NCI-H2171 treated with DMSO at 0.1 percent for 48 hours (cell line): ENCODE results near the gene LSP1.

Source experiments
- DNase-seq: peaks from one replicate; lab custom pipeline; 2025; lab: John Stamatoyannopoulos, UW

Gene LSP1

GRCh38 chr11:1837171-1838076 lies 15.5 kb upstream of the LSP1 start:
- peak; percentile 31 for DNase-seq

DNA sequence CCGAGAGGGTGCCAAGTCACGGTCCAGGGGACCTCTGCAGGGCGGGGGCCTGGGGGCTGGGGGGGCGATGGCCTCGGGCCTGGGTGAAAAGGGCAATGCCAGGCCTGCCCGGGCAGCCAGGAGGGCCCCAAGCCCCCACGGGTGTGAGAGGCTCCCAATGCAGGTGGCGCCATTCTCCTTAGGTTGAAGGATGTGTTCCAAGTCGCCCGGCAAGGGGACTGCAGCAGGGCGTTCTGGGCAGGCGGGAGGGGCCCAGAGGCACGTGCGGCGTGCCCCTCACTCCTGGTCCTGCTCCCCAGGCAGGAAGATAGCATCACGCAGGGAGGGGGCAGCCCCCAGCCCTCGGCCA lies 14.8 kb upstream of the LSP1 start:
- DNase-seq = no peak

GRCh38 chr11:1838426-1839144 lies 14.3 kb upstream of the LSP1 start, which contains the start of gene TNNI2:
Gene TNNI2 (plus strand): TSS chr11:1838981. CDS start chr11:1839697, 716 bp downstream.
- no peak for DNase-seq

GRCh38 chr11:1839204-1839923 lies 13.5 kb upstream of the LSP1 start:
- no peak for DNase-seq

- no peak for DNase-seq
Measured at GRCh38 chr11:1839924-1840779, 12.7 kb upstream of the LSP1 start.

GRCh38 chr11:1840780-1841480 lies 12.0 kb upstream of the LSP1 start:
- no peak for DNase-seq

DNA sequence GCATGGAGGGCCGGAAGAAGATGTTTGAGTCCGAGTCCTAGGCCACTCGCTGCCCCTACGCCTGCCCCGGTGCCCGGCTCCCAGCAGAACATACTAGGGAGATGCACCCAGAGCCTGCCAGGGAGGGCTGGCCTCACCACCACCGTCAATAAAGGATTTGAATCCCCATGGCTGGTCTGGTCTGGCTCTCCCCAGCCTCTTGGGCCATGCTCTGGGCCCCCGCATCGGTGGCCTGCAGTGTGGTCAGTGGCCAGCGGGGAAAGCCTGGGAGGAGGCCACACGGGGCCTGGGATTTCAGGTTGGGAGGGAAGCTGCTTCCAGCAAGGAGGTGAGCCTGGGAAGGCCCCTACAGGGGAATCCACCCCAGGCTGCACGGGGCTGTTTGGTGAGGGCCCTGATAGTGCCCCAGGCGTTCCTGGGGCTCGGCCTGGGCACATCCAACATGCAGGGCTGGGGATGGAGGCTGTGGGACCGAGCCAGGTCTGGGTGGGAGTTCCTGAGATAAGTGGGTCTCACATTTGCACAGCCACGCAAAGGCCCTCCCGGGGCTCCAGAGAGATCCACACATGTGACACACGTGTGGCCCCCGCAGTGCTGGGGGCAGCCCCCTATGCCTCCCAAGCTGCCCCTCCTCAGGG lies 11.3 kb upstream of the LSP1 start:
- DNase-seq = no peak

DNA sequence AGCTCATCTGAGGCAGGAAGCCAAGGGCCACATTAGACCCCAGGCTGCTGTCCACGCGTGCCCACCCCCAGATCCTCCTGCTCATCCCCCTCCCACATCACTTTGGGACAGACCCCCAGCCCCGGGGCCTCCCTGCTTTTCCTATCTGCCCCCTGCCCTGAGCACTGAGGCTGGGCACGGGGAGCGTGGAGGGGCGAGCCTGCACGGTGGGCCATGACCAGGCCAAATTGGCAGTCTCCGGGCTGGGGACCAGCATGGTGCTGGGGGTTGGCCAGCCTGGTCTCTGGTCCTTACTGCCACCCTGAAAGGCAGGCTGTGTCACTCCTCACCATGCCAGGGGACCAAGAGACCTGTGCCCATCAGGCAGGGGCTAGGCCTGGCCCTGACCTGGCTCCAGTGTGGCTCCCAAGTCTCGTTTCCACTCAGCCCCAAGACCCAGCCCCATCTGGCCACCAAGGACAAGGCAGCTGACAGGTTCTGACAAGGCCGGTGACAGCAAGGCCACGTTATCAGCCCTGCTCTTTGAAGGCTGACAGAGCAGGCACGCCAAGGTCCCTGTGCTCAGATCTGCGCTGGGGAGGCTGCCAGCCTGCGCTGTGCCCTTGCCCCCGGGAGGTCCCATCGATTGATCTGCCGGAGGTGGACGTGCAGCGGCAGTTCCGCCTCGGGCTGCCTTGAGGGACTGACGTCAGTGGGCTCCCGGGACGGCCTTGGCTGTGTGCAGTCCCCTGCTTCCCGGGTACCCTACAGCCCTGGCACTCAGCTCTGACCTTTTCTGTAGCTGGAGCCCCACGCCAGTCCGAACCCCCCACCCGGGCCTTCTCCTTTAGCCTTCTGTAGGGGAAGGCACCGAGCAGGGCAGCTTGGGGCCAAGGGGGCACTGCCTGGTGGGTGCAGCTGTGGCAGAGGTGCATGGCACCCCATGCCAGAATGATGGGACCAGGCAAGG lies 10.5 kb upstream of the LSP1 start:
- no peak for DNase-seq

DNA sequence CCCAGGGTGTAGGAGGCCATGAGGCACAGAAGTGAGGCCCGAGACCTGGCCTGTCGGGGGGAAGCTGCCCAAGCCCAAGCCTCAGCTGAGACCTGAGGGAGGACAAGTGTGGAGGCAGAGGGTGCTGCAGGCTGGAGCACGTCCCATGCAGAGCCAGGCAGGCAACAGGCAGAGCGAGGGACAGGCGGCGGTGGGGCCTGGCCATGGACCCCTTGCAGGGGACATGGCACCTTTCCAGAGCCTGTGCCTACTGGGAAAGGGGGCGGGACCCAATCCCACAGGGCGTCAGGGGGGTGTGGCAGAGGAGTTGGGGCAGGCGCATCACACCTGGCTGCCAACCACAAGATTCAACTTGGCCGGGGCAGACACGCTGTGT lies 9.8 kb upstream of the LSP1 start:
- DNase-seq = no peak

DNA sequence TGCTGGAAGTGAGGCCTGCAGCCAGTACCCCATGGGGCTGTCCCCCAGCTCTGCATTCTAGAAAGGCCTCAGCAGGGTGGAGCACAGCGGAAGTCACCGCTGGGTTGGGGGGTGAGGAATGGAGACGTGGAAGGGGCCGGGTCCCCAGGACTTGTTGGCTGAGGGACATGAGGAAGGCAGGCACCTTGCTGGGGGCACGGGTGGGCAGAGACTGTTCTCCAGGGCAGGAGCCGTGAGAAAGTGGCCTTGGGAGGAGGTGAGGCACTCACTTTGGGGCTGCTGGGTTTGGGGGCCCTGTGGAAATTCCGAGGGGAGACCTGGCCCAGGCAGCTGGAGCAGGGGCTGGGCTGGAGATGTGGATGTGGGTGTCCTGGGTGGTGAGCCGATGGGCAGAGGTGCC lies 9.1 kb upstream of the LSP1 start:
- DNase-seq = no peak

- DNase-seq = no peak
Measured at GRCh38 chr11:1844221-1845094, 8.4 kb upstream of the LSP1 start.

- DNase-seq = no peak
Measured at GRCh38 chr11:1845095-1845429, 7.8 kb upstream of the LSP1 start.

DNA sequence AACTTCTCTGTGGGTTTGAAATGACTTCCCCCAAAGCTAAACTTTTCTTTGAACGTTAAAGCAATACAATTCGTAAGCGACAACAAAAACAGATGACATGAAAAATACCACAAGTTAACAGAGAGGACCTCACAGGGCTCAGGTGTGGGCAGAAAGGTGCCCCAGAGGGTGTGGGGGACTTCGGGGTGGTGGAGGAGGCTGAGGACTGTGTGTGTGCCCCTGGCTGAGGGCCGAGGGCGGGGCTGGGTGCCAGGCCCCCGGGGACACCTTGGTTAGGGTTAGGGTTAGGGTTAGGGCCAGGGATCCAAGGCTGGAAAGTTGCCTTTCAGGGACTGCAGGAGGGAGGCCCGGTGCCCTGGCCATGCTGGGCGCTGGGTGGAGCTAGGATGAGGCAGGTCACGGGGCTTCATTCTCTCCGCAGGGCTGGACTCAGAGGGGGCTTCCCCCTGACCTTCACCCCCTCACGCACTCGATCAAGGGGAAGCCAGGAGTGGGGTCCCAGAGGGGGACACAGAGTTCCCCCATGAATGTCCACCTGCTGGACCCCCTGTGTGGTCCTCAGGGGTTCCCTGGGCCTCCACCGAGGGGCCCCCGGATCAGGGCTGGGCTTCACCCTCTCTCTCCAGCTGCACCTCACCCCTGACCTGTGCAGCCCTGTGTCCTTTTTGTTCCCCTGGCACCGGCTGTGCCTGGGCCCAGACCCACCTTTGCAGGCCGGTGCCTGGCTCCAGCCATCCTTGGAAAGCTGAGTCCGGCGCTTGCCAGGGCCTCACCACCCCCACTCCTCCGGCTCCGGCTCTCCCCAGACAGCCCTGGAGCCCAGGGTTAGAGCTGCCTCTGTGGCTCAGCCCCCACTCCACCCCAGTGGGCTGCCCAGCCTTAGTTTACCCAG lies 7.1 kb upstream of the LSP1 start:
- no peak for DNase-seq

DNA sequence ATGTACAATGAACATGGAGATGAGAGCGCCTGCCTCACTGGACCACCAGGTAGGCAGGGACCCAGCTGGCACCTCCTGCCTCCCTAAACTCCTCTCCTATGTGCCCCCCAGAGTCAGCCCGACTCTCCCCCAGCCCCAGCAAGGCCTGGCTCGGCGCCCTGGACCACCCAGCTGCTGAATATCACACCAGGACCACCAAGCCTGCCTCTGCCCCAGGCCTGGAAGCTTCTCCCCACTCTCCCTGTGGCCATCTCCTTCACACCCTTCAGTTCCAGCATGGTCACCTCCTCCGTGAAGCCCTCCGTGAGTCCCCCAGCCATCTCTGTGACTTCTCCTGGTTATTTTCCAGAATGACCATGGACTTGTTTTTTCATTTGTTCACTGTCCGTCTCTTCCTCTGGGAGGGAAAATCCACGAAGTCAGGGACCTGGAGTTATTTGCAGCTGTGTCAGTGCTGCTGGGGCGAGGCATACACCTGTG lies 6.4 kb upstream of the LSP1 start:
- DNase-seq = no peak

DNA sequence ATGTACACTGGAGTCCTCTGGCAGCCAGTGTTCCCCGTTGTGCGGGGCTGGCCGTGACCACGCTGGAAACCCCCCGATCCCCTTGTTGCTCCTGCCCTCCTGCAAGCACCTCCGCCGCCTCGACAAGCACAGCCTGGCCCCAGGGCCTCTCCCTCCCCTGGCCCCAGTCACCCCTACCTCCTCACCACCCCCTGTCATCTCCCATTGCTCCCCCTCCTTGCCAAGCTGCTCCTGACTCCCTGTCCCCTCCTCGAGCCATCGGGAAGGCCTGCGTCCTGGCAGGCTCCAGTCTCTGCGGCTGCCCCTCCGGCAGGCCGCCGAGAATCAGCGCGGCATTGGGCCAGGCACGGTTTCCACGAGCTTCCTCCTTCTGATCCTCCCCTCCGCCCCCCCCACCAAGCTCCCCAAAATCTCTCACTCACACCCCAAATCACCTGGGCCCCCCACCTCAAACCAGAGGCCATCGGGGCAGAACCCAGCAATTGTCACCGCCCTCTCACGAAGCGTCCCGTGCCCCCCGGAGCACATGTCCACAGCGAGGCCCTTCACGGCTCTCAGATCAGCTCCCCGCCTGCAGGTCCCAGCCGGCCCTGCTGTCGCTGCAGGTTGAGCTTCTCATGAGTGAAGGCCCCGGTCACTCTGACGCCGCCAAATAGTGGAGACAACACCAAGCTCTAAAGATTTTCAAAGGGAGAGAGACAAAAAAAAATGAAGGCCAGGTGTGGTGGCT lies 5.7 kb upstream of the LSP1 start:
- no peak for DNase-seq

DNA sequence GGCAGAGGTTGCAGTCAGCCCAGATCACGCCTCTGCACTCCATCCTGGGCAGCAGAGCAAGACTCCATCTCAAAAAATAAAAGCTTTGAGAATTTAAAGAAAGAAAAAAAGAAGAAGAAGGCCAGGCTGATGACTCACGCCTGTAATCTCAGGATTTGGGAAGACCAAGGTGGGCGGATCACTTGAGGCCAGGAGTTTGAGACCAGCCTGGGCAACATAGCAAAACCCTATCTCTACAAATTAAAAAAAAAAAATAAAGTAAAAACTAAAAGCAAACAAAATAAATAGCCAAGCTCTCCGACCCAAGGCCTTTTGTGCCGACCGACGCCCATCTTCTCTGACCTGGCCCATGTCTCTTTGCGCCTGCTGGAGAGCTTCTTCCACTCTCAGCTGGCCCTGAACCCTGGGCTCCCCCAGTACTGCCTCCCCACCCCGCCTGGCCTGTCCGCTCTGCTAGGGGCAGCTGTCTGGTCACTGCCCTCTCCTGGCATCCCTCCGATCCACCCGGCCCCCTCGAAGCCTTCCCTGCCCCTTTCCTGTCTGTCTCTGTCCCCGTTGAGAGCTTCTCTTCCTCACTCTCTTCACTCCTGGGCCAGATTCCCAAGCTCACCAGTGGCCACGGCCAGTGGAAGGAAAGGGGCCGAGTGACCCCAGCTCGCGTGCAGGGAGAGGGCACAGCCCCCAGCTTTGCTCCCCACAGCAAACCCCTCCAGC lies 4.8 kb upstream of the LSP1 start:
- no peak for DNase-seq
